RWPE1 (cell line): ENCODE data around the gene PARD6B.
A peak's percentile ranks its signal among the peaks of the same experiment; 100 is the strongest.

Experiments used
- CTCF ChIA-PET: fragments of 350-600 bp; sonication (Branson Sonifier 250); formaldehyde crosslinking; extraction: SDS; loops from one replicate; lab custom pipeline; 2021; lab: Yijun Ruan, JAX
- POLR2A ChIA-PET: fragments of 400-600 bp; formaldehyde crosslinking; extraction: SDS; loops from one replicate; lab custom pipeline; 2020; ENCODE audit warnings: antibody characterized with exemption; ENCODE audit not compliant: low non-redundant PET; lab: Yijun Ruan, JAX
- DNase-seq: peaks from one replicate; pipeline ENCODE4 v3.0.0; 2012; ENCODE audit warnings: low spot score
- H3K27ac ChIP-seq: fragments of 450-650 bp; 2 replicates; pipeline ENCODE4 v1.5.1; 2017
- CTCF ChIP-seq: fragments of 450-650 bp; conservative IDR thresholded peaks from 2 replicates; pipeline ENCODE4 v1.5.1; 2017; ENCODE audit warnings: low read depth, mild to moderate bottlenecking

Gene PARD6B

GRCh38 chr20:50717974-50718761 lies 13.2 kb upstream of the PARD6B start:
- ChIA-PET POLR2A (interaction anchor here (0.6 kb wide), 1 partner anchor 11 kb away, joined by 4 read pairs; no protein-coding TSS in a partner anchor), CTCF (interaction anchor here (0.7 kb wide), 1 partner anchor 192 kb away, joined by 6 read pairs; no protein-coding TSS in a partner anchor)
- no peak for TF ChIP-seq CTCF
- no peak overlapping the region for H3K27ac ChIP-seq
- DNase-seq: no peak

- no peak for TF ChIP-seq CTCF
- ChIA-PET CTCF (no interaction called here), POLR2A (no interaction called here)
- H3K27ac ChIP-seq: no peak overlapping the region
- DNase-seq: no peak
Observed at GRCh38 chr20:50719328-50719727, 12.1 kb upstream of the PARD6B start.

- no peak for DNase-seq
- ChIA-PET POLR2A (interaction anchor here (0.6 kb wide), 1 partner anchor 731 kb away, joined by 3 read pairs; no protein-coding TSS in a partner anchor), CTCF (interaction anchor here (0.7 kb wide), 1 partner anchor 74 kb away, joined by 3 read pairs; no protein-coding TSS in a partner anchor)
- no peak for TF ChIP-seq CTCF
- H3K27ac ChIP-seq: no peak overlapping the region
Observed at GRCh38 chr20:50720026-50720425, 11.4 kb upstream of the PARD6B start.

GRCh38 chr20:50720582-50720981 lies 10.8 kb upstream of the PARD6B start:
- no peak overlapping the region for H3K27ac ChIP-seq
- ChIA-PET CTCF (interaction anchor here (0.7 kb wide), 1 partner anchor 74 kb away, joined by 3 read pairs; no protein-coding TSS in a partner anchor), POLR2A (interaction anchor here (0.6 kb wide), 1 partner anchor 731 kb away, joined by 3 read pairs; no protein-coding TSS in a partner anchor)
- DNase-seq: no peak
- TF ChIP-seq CTCF: no peak

- ChIA-PET POLR2A (no interaction called here), CTCF (no interaction called here)
- no peak for DNase-seq
- H3K27ac ChIP-seq: peak overlapping the region; percentile 8; the same call in 1 of the 2 replicates
- no peak for TF ChIP-seq CTCF
Observed at GRCh38 chr20:50721881-50722281, 9.5 kb upstream of the PARD6B start.

- ChIA-PET CTCF (interaction anchor here (0.5 kb wide), 1 partner anchor 59 kb away, joined by 3 read pairs; no protein-coding TSS in a partner anchor), POLR2A (no interaction called here)
- peak overlapping the region; percentile 8; the same call in 1 of the 2 replicates for H3K27ac ChIP-seq
- no peak for TF ChIP-seq CTCF
- no peak for DNase-seq
Observed at GRCh38 chr20:50722424-50723155, 8.8 kb upstream of the PARD6B start.
